Thymus (tissue), 11 donors: Measurements from ENCODE around the gene ZNF609. TPM values are rescaled to one million over a fixed set of nuclear protein-coding genes. Genes with fewer than 3 reads are reported as not detected.
"Not testable (repeated sequence)": the region's sequence is repeated elsewhere in the genome, so short reads cannot be mapped to it uniquely, and the experiment has no call there.

ENCODE experiments used
- DNase-seq, 9 donors: peaks; one replicate each; pipeline ENCODE4 v3.0.0-alpha.2; 2013; ENCODE audit warnings: low spot score in 9 of 9, low read depth in 6 of 9, missing footprints in 1 of 9
- H3K27ac ChIP-seq, 2 donors: one replicate each; pipeline ENCODE4 v1.5.1; 2013; ENCODE audit warnings: control low read depth in 1 of 2, low read depth in 1 of 2, low read length in 1 of 2, mild to moderate bottlenecking in 1 of 2, moderate library complexity in 1 of 2
- H3K27me3 ChIP-seq, 2 donors: one replicate each; pipeline ENCODE4 v1.5.1; 2013; ENCODE audit warnings: low read length in 1 of 2; ENCODE audit not compliant: control insufficient read depth in 2 of 2, insufficient read depth in 1 of 2
- H3K36me3 ChIP-seq, 2 donors: one replicate each; pipeline ENCODE4 v1.5.1; 2013; ENCODE audit warnings: low read length in 1 of 2, mild to moderate bottlenecking in 1 of 2, moderate library complexity in 1 of 2; ENCODE audit not compliant: control insufficient read depth in 2 of 2, insufficient read depth in 2 of 2
- H3K4me1 ChIP-seq, 2 donors: one replicate each; pipeline ENCODE4 v1.5.1; 2013; ENCODE audit warnings: low read length in 2 of 2; ENCODE audit not compliant: control insufficient read depth in 2 of 2, insufficient read depth in 2 of 2
- H3K4me3 ChIP-seq, 2 donors: one replicate each; pipeline ENCODE4 v1.5.1; 2013; ENCODE audit warnings: low read length in 2 of 2, control low read depth in 1 of 2, mild to moderate bottlenecking in 1 of 2
- H3K9me3 ChIP-seq, 2 donors: one replicate each; pipeline ENCODE4 v1.5.1; 2013; ENCODE audit warnings: low read length in 1 of 2, mild to moderate bottlenecking in 1 of 2; ENCODE audit not compliant: control insufficient read depth in 2 of 2, insufficient read depth in 1 of 2
- WGBS: extraction: QIAGEN DNeasy Blood & Tissue Kit; methylation state at CpG from one replicate; pipeline ENCODE4 v1.1.7; 2013; 5-methylcytosine and 5-hydroxymethylcytosine counted together
- polyA plus RNA-seq: library from polyadenylated mRNA; stranded (reverse); fragments of 200-250 nt; gene quantifications from one replicate; pipeline ENCODE4 v1.2.3, GENCODE V29; 2013
- total RNA-seq: library from RNA; stranded (reverse); fragments of 120-200 nt; gene quantifications from one replicate; pipeline ENCODE4 v1.2.4, GENCODE V29; 2013
- donor health status: healthy.

ZNF609 gene
- total and polyA plus RNA-seq, 2 donors: 7.5 to 16.8 TPM

DNA sequence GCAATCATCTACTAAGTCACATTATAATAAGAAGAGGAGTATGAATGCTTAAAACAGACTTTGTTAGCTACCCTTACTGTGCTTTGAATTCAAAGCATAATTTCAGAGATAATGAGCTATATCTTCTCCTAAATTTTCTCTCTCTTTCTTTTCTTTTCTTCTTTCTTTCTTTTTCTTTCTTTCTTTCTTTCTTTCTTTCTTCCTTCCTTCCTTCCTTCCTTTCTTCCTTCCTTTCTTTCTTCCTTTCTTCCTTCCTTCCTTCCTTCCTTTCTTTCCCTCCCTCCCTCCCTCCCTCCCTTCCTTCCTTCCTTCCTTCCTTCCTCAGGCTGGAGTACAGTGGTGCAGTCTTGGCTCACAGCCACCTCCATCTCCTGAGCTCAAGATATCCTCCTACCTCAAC lies 184.4 kb downstream of the ZNF609 start:
- not testable (repeated sequence) for H3K9me3 ChIP-seq, DNase-seq, H3K4me1 ChIP-seq, H3K27ac ChIP-seq, H3K4me3 ChIP-seq, H3K36me3 ChIP-seq, H3K27me3 ChIP-seq

DNA sequence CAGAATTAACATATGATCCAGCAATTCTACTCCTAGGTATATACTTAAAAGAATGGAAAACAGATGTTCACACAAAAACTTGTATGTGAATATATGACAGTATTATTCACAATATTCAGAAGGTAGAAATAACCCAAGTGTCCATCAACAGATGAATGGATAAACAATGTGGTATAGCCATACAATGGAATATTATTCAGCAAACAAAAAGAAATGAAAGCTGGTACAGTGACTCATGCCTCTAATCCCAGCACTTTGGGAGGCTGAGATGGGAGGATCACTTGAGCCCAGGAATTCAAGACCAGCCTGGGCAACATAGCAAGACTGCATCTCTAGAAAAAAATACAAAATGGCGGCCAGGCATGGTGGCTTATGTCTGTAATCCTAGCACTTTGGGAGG lies 185.6 kb downstream of the ZNF609 start:
- no peak overlapping the region for H3K4me3 ChIP-seq
- H3K9me3 ChIP-seq: no peaks in the 10 kb centered on the region
- no peaks in the 10 kb centered on the region for H3K27me3 ChIP-seq
- 100% methylated on average over 1 of the region's 1 CpG for WGBS
- DNase-seq: no peak
- H3K36me3 ChIP-seq: peaks cover 0 to 4% of the 10 kb centered on the region in 2 donors
- H3K27ac ChIP-seq: no peak overlapping the region
- peaks cover 0 to under 1% of the 10 kb centered on the region in 2 donors for H3K4me1 ChIP-seq

DNA sequence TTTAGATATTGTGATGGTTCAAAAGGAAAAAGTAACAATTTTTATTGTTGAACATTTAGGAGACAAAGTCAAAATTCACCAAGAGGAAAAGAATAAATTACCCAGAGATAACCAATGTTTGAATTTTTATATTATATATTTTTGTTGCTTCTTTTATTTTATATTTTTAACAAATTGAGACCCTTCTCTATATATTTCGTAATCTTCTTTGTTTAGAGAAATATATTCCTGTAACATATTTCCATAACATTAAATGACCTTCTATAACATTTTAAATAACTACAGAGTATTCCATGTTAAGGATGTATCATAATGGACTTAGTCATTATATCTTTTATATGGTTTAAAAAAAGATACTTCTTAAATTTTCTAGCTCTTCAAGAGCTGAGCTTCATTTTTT lies 187.0 kb downstream of the ZNF609 start:
- H3K4me3 ChIP-seq: no peak overlapping the region
- DNase-seq: no peak
- no peak overlapping the region for H3K27ac ChIP-seq
- peaks cover 0 to 2% of the 10 kb centered on the region in 2 donors for H3K36me3 ChIP-seq
- H3K27me3 ChIP-seq: no peaks in the 10 kb centered on the region
- H3K9me3 ChIP-seq: no peaks in the 10 kb centered on the region
- WGBS: 99% methylated on average over 1 of the region's 1 CpG
- H3K4me1 ChIP-seq: peaks cover 8 to 13% of the 10 kb centered on the region in 2 donors

DNA sequence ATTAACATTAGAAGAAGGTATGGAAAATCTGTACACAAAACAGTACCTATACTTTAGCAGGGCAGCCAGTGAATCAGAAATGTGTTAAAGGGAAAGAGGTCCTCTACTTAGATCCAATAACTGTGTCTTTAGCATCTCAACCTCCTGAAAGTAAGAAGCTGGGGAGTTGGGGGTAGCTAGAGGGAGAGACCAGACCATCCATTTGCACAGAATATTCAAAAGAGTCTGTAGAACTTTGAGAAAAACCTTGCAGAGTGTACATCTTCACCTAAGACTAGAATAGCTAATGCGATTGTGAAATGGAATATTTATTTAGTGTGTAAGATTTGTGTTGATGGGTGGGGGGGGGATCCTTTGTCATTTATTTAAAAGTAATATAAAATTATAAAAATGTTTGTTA lies 190.2 kb downstream of the ZNF609 start:
- H3K27me3 ChIP-seq: no peaks in the 10 kb centered on the region
- no peak for DNase-seq
- no peaks in the 10 kb centered on the region for H3K36me3 ChIP-seq
- H3K4me1 ChIP-seq: peaks cover 8 to 20% of the 10 kb centered on the region in 2 donors
- H3K27ac ChIP-seq: peak overlapping the region in 1 of 2 donors; percentile 96
- no peak overlapping the region for H3K4me3 ChIP-seq
- WGBS: 99% methylated on average over 1 of the region's 1 CpG
- H3K9me3 ChIP-seq: no peaks in the 10 kb centered on the region

DNA sequence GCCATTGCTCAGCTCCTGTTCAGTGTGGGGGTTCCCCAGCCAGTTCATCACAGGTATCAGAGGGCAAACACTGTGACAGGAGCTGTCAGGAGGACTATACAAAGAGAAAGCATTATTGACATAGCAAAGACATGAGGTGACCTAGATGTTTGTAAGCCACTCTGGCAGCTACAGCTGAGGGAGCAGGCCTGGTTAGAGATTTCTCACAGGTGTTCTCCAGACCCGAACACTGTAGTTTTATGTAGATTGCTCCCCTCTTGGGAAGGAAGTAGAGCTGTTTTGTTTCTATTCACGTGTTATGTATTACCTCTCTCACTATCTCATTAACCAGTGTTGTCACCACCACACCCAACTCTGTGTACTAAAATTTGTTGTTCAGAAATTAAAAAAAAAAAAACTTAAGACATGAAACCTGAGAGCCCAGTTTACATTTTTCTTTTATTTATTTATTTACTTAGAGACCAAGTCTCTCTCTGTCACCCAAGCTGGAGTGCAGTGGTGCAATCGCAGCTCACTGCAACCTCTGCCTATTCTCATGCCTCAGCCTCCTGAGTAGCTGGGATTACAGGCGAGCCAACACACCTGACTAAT lies 191.3 kb downstream of the ZNF609 start:
- Histone ChIP-seq H3K27me3 (no peaks in the 10 kb centered on the region), H3K4me1 (peaks cover 8 to 20% of the 10 kb centered on the region in 2 donors), H3K9me3 (no peaks in the 10 kb centered on the region), H3K4me3 (no peak overlapping the region), H3K36me3 (peaks cover 0 to under 1% of the 10 kb centered on the region in 2 donors), H3K27ac (peak overlapping the region; percentile 64 to 96)
- 45% methylated on average over 4 of the region's 4 CpGs for WGBS
- DNase-seq: peak; percentile 50 to 90 (median 74)

DNA sequence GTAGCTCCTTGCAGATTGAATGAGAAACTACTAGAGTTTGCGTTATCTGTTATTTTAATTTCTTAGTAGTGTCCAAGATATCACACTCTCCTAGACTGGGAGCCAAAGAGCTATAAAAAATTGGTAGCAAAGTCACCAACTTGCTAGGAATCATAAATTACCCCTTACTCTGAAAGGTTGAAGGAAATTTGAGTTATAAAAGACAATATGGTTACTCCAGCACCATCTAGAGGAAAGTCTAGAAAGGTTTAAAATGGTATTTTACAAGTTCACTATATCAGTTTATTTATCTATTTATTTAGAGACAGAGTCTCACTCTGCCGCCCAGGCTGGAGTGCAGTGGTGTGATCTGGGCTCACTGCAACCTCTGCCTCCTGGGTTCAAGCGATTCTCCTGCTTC lies 193.4 kb downstream of the ZNF609 start:
- DNase-seq: peak in 1 of 9 donors; percentile 36
- no peaks in the 10 kb centered on the region for H3K27me3 ChIP-seq
- H3K9me3 ChIP-seq: no peaks in the 10 kb centered on the region
- WGBS: 94% methylated on average over 3 of the region's 3 CpGs
- H3K27ac ChIP-seq: no peak overlapping the region
- H3K4me1 ChIP-seq: peaks cover 8 to 20% of the 10 kb centered on the region in 2 donors
- no peak overlapping the region for H3K4me3 ChIP-seq
- peaks cover 4% of the 10 kb centered on the region in 2 donors for H3K36me3 ChIP-seq

DNA sequence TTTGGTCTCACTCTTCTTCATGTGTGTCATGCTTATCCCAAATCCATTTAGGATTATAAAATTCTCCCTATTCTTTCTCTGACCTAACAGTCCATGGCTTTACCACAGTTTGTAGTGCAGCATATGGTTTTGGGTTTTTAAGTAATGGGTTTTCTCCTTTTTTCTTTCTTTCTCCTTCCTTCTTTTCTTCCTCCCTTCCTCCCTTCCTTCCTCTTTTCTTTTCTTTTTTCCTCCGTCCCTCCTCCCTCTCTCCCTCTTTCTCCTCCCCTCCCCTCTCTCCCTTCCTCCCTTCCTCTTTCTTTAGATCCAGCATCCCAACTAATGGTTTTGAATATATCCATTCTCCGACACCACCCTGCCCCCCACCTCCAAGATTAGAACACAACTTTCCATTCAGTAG lies 196.1 kb downstream of the ZNF609 start:
- H3K27me3 ChIP-seq: no peaks in the 10 kb centered on the region
- WGBS: over 99% methylated on average over 2 of the region's 2 CpGs

DNA sequence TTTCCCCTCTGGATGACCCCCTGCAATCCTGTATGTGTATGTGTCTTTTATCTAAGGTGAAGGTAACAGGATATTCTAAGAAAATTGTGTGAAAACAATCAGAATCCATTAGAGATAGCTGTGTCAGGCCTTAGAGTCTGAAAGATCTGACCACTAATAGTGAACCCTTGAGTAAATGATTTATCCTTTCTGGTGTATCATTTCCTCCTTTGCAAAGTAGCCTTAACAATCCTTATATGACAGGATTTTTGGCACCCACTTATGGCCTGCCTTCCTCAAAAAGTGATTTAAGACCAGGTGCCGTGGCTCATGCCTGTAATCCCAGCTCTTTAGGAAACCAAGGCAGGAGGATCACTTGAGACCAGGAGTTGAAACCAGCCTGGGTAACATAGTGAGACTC lies 204.8 kb downstream of the ZNF609 start:
- no peak for DNase-seq
- Histone ChIP-seq H3K4me3 (no peak overlapping the region), H3K9me3 (no peaks in the 10 kb centered on the region), H3K4me1 (no peaks in the 10 kb centered on the region), H3K27ac (no peak overlapping the region), H3K36me3 (peaks cover 3 to 4% of the 10 kb centered on the region in 2 donors), H3K27me3 (no peaks in the 10 kb centered on the region)
- WGBS: 98% methylated on average over 1 of the region's 1 CpG

More for the DNA sequence above, 196.1 kb downstream of the ZNF609 start:
- Histone ChIP-seq H3K4me3 (no peak overlapping the region), H3K4me1 (peaks cover 4 to 14% of the 10 kb centered on the region in 2 donors), H3K27ac (no peak overlapping the region), H3K9me3 (no peaks in the 10 kb centered on the region), H3K36me3 (peaks cover 4% of the 10 kb centered on the region in 2 donors)
- DNase-seq: no peak

DNA sequence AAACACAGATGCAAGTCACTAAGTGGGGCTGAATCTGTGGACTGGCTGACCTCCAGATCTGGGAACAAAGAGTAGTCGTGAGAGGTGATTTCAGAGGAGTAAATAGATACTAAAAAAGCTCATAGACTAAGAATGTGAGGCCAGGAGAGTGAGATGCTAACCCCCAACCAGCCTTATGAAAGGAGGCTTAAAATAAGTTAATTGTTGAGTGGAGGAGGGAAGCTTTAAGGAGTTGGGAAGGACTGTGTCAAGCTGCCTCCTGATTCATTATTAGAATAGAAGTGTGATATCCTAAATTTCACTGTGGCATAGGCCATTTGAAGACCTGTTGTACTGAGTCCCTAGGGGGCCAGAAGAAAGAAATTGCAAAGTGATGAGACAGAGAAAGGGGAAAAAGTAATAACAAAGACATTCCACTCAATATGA lies 207.4 kb downstream of the ZNF609 start:
- DNase-seq: no peak
- no peaks in the 10 kb centered on the region for H3K9me3 ChIP-seq
- H3K27me3 ChIP-seq: no peaks in the 10 kb centered on the region
- H3K4me3 ChIP-seq: no peak overlapping the region
- H3K4me1 ChIP-seq: no peaks in the 10 kb centered on the region
- 93% methylated on average over 1 of the region's 1 CpG for WGBS
- no peak overlapping the region for H3K27ac ChIP-seq
- H3K36me3 ChIP-seq: peaks cover 0 to 10% of the 10 kb centered on the region in 2 donors
